Activated CD4-positive, alpha-beta T cell treated with anti-CD3 and anti-CD28 coated beads, Interleukin-2, amount 10 ng/mL, durations not matched to agents 7 days and 5 days (primary cell): ENCODE measurements around the gene PLCB2. TPM values are rescaled to one million over a fixed set of nuclear protein-coding genes. Genes with fewer than 3 reads are reported as not detected.

Source experiments
- CTCF ChIA-PET: fragments of 350-600 bp; sonication (Branson Sonifier 250); formaldehyde crosslinking; loops from one replicate; lab custom pipeline; 2021; ENCODE audit warnings: antibody characterized with exemption; lab: Charles Lee
- POLR2A ChIA-PET: fragments of 350-600 bp; sonication (Branson Sonifier 250); formaldehyde crosslinking; loops from one replicate; lab custom pipeline; 2021; ENCODE audit warnings: antibody characterized with exemption; lab: Charles Lee
- DNase-seq: peaks from one replicate; pipeline ENCODE4 v3.0.0-alpha.2; 2020
- H3K27ac Mint-ChIP-seq: one replicate; pipeline ENCODE4 v1.8.0; 2021; ENCODE audit warnings: mild to moderate bottlenecking, moderate library complexity, mixed read lengths
- H3K27me3 Mint-ChIP-seq: one replicate; pipeline ENCODE4 v1.8.0; 2021; ENCODE audit warnings: mixed read lengths
- H3K36me3 Mint-ChIP-seq: one replicate; pipeline ENCODE4 v1.8.0; 2021; ENCODE audit warnings: low read depth, mixed read lengths
- H3K4me1 Mint-ChIP-seq: one replicate; pipeline ENCODE4 v1.8.0; 2021; ENCODE audit warnings: mixed read lengths
- H3K4me3 Mint-ChIP-seq: one replicate; pipeline ENCODE4 v1.8.0; 2021; ENCODE audit warnings: mild to moderate bottlenecking, moderate library complexity, mixed read lengths
- H3K9me3 Mint-ChIP-seq: one replicate; pipeline ENCODE4 v1.8.0; 2021; ENCODE audit warnings: mixed read lengths
- total RNA-seq, 2 experiments: library from RNA; stranded (reverse); gene quantifications; one replicate each; pipeline ENCODE4 v1.2.3, GENCODE V29; 2021

The PLCB2 gene
- total RNA-seq, 2 experiments from 2014 or later, result 195 to 196 TPM

DNA sequence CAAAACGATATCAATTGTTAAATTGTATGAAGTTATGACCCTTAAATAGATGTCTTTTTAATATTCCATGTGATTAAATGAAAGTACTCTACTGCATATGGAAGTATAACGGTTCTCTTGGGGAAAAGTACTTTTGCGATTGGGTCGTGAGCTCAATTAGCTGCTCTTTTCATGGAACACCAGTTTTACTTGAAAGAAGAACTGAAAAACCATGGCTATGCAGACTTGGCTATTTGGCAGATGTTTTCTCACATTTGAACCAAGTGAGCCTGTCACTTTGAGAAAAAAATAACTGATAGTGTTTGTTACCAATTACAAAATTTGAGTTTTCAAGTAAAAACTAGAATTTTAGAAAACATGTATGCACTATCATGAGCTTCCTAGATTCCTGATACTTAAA is 9.8 kb upstream of the PLCB2 start:
- no peak for DNase-seq
- Mint-ChIP-seq H3K4me3 (no peak overlapping the region), H3K27ac (no peak overlapping the region), H3K4me1 (peaks cover 19% of the 10 kb centered on the region), H3K36me3 (no peaks in the 10 kb centered on the region), H3K27me3 (peaks cover 24% of the 10 kb centered on the region), H3K9me3 (no peaks in the 10 kb centered on the region)
- POLR2A ChIA-PET, result no interaction called here
- CTCF ChIA-PET, result interaction anchor here (0.5 to 8.2 kb wide), 2 partner anchors 7 to 108 kb away, joined by 3 to 93 read pairs; partner anchors contain the start of gene PLCB2

GRCh38 chr15:40316931-40317330 is 9.2 kb upstream of the PLCB2 start:
- POLR2A ChIA-PET, result no interaction called here
- CTCF ChIA-PET, result interaction anchor here (0.5 to 8.2 kb wide), 5 partner anchors 6 to 109 kb away, joined by 3 to 93 read pairs (median 3); partner anchors contain the start of gene PLCB2
- peaks cover 26% of the 10 kb centered on the region for H3K27me3 Mint-ChIP-seq
- no peak for DNase-seq
- H3K36me3 Mint-ChIP-seq, result no peaks in the 10 kb centered on the region
- peaks cover 14% of the 10 kb centered on the region for H3K4me1 Mint-ChIP-seq
- H3K4me3 Mint-ChIP-seq, result no peak overlapping the region
- H3K9me3 Mint-ChIP-seq, result no peaks in the 10 kb centered on the region
- no peak overlapping the region for H3K27ac Mint-ChIP-seq

DNA sequence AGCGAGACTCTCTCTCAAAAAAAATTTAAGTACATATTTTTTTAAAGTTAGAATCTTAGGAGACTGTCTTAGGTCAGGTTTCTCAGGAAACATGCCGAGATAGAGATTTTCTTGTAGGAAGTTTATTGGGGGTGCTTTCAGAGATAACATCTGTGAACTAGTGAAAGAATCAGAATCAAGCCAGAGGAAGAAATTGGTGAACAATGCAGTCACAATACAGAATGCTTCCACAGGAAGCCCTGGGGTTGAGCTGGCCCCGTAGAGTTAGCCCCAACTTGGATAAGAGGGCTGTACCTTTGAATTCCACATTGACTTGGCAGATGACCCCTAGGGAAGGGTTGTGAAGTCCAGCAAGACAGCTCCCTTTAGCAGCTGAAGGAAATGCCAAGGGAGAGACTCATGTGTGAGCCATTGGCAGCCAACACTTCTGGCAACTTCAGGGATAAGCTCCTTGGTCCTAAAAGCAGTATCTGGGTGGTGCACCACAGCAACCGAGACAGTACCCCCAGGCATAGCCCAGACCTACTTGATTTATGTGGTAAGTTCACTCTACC is 7.1 kb upstream of the PLCB2 start:
- Mint-ChIP-seq H3K27ac (no peak overlapping the region), H3K36me3 (no peaks in the 10 kb centered on the region), H3K4me1 (peaks cover 9% of the 10 kb centered on the region), H3K27me3 (peaks cover 25% of the 10 kb centered on the region), H3K4me3 (no peak overlapping the region), H3K9me3 (no peaks in the 10 kb centered on the region)
- ChIA-PET POLR2A (no interaction called here), CTCF (interaction anchor here (1.1 to 9.5 kb wide), 7 partner anchors 5 to 40 kb away, joined by 3 to 93 read pairs (median 3); partner anchors contain the start of gene INAFM2)
- DNase-seq, result no peak

DNA sequence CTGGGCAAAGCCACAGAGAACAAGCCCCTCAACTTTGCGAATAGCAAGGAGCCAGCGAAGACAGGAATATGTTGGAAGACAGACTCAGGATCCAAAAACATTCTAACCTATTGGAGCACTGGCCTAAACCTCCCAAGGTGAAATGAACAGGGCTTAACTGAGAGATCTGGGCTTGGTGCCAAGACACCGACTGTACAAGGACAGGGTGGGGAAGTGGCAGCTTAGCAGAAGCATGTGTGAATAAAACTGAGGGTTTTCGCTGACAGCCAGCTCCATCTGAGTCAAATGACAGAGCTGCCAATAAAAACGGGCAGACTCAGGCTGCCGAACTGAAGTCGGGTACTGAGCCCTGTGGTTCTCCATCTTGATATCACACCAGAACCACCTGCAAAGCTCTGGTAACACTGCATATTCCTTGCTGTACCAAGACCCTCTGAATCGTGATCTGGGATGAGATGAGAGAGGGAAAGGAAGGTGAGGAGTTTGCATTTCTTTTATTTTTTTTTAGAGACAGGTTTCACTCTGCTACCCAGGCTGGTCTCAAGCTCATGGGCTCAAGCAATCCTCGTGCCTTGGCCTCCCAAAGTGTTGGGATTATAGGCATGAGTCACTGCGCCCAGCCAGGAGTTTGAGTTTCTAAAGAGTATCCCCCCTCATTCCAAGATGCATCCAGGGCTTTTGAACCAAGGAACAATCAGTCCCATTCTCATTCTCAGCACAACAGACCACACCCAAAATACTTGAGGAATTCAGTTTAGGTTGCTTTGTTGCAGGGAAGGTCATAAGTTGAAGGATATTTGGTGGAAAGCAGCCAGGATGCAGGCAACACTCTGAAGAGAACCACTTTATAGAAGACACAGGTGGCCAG is 6.0 kb upstream of the PLCB2 start:
- H3K27me3 Mint-ChIP-seq, result peaks cover 24% of the 10 kb centered on the region
- H3K9me3 Mint-ChIP-seq, result no peaks in the 10 kb centered on the region
- H3K4me3 Mint-ChIP-seq, result no peak overlapping the region
- ChIA-PET POLR2A (no interaction called here), CTCF (interaction anchor here (0.6 to 9.5 kb wide), 5 partner anchors 6 to 36 kb away, joined by 3 to 93 read pairs (median 5); partner anchors contain the start of gene INAFM2)
- H3K27ac Mint-ChIP-seq, result peak overlapping the region; percentile 65
- no peaks in the 10 kb centered on the region for H3K36me3 Mint-ChIP-seq
- peak; percentile 23 for DNase-seq
- H3K4me1 Mint-ChIP-seq, result peaks cover 20% of the 10 kb centered on the region

GRCh38 chr15:40312370-40313158 is 4.8 kb upstream of the PLCB2 start:
- no peaks in the 10 kb centered on the region for H3K9me3 Mint-ChIP-seq
- ChIA-PET CTCF (interaction anchor here (0.9 to 9.5 kb wide), 6 partner anchors 7 to 34 kb away, joined by 3 to 93 read pairs (median 48); partner anchors contain the start of genes ANKRD63 and INAFM2), POLR2A (no interaction called here)
- DNase-seq, result no peak
- H3K27me3 Mint-ChIP-seq, result peaks cover 24% of the 10 kb centered on the region
- peaks cover 23% of the 10 kb centered on the region for H3K4me1 Mint-ChIP-seq
- H3K36me3 Mint-ChIP-seq, result no peaks in the 10 kb centered on the region
- H3K4me3 Mint-ChIP-seq, result no peak overlapping the region
- H3K27ac Mint-ChIP-seq, result peak overlapping the region; percentile 44

DNA sequence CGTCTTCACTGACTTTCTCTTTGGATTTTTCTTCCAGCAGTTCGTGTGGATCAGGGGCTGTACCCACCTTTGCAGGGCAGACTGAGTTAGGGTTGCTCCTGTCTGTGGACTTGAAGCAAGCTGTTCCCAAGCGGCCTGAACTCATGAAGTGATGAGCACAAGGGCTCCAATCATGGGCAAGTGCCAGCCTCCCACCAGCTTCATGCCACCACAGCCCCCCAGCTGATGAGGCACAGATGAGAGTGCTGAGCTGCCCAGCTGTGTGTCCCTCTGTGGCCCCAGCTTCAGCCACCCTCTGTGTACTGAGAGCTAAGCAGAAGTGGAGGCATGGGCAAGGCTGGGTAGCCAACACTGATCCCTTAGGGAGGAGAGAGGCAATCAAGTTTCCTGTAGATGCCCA is 3.3 kb upstream of the PLCB2 start:
- ChIA-PET CTCF (interaction anchor here (1.0 to 9.5 kb wide), 10 partner anchors 9 to 111 kb away, joined by 3 to 93 read pairs (median 26); partner anchors contain the start of genes ANKRD63 and INAFM2), POLR2A (no interaction called here)
- Mint-ChIP-seq H3K36me3 (peaks cover 3% of the 10 kb centered on the region), H3K27me3 (peaks cover 13% of the 10 kb centered on the region), H3K4me3 (no peak overlapping the region), H3K27ac (no peak overlapping the region), H3K4me1 (peaks cover 30% of the 10 kb centered on the region), H3K9me3 (no peaks in the 10 kb centered on the region)
- no peak for DNase-seq

DNA sequence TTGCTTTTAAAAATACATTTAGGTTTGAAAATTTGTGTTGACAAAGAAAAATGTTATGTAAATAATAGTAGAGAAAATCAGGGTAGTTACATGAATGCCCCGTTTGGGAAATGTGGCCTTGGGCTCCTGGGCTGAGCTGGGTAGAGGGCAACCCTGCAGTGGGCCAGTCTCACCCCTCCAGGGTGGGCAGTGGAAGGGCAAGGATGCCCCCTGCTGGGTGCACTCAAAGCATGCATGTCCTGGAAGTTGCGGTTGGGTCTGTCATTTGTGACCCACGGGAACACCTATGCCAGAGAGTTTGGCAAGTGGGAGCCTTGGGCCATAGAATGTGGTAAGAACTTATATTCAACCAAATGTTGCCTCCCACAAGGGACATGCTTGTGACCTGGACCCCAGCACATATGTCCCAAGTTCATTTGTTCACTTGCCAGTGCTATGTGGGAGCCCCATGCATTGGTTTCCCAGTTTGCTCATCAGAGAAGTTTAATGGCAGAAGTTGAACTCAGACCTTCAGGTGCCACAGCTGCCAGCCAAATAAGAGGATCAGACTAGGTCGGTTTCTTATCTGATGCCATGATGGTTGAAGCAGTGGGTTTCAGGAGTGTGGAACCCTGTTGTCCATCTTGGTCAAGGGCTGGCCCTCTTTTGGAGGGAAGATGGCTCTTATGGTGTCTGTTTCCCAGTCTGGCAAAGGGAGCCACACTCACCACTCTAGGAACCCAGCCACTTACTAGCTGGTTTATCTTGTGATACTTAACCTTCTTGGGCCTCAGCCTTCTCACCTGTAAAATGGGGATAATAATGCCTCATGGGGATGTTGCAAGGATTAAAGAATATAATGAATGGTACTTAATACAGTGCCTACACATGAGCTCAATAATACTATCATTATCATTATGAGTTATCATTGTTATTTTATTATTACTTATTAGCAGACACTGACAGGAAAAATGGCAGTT is 2.5 kb upstream of the PLCB2 start:
- H3K9me3 Mint-ChIP-seq, result no peaks in the 10 kb centered on the region
- peaks cover 38% of the 10 kb centered on the region for H3K4me1 Mint-ChIP-seq
- H3K4me3 Mint-ChIP-seq, result peak overlapping the region; percentile 66
- H3K27ac Mint-ChIP-seq, result peak overlapping the region; percentile 98
- H3K27me3 Mint-ChIP-seq, result peaks cover 13% of the 10 kb centered on the region
- ChIA-PET CTCF (interaction anchor here (0.9 to 9.5 kb wide), 17 partner anchors 10 to 523 kb away, joined by 3 to 93 read pairs (median 4); partner anchors contain the start of genes ANKRD63, BAHD1 and INAFM2), POLR2A (no interaction called here)
- DNase-seq, result peak; percentile 73
- peaks cover 3% of the 10 kb centered on the region for H3K36me3 Mint-ChIP-seq

DNA sequence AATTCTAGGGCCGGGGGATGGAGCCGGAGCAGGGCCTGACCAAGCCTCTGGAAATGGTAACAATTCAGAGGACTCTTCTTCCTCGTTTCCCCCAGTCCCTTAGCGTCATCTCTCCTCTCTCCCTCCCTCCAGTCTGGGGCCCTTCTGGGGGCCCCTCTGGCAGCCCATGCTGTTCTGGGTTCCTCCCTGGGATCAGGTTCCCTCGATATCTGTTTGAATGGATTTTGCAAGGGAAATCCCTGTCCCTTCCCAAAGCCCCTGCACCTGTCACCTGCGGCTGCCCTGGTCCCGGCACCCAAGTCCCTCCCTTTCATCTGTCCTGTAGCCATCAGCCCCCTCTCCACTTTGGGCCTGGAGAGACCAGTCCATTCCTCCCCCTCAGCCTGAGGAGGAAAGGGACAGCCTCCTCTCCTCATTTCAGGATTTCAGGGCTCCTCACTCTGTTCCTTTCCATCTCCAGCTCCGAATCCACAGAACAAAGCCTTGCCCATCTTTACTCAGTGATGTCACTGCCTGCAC is 1.7 kb upstream of the PLCB2 start:
- DNase-seq, result no peak
- peak overlapping the region; percentile 99 for H3K4me3 Mint-ChIP-seq
- peak overlapping the region; percentile 98 for H3K27ac Mint-ChIP-seq
- H3K4me1 Mint-ChIP-seq, result peaks cover 43% of the 10 kb centered on the region
- CTCF ChIA-PET, result interaction anchor here (0.9 to 9.5 kb wide), 15 partner anchors 11 to 522 kb away, joined by 3 to 93 read pairs (median 3); partner anchors contain the start of genes ANKRD63, BAHD1, INAFM2 and KNSTRN
- H3K9me3 Mint-ChIP-seq, result no peaks in the 10 kb centered on the region
- POLR2A ChIA-PET, result interaction anchor here (1.4 kb wide), 1 partner anchor 29 kb away, joined by 4 read pairs; no protein-coding TSS in a partner anchor
- H3K27me3 Mint-ChIP-seq, result peaks cover 13% of the 10 kb centered on the region
- peaks cover 4% of the 10 kb centered on the region for H3K36me3 Mint-ChIP-seq

DNA sequence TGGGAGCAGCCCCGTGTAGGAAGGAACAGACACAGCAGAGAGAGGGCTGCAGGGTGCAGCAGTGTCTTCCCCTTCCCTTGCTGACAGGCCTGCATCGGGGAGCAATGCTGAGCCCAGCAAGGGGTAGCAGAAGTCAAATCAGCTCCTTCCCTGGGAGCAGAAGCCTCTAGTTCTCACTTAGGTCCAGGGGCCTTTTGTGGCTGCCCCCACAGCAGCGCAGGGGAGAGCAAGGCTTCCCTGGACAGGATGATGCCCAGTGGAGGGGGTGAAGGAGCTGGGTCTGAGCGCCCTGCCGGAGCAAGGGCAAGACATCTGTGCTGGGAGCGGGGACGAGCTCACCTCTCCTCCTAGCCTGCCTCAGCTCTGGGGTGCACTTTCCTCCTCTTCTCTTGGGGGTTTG is 827 bp downstream of the PLCB2 start:
- Mint-ChIP-seq H3K9me3 (no peaks in the 10 kb centered on the region), H3K27me3 (peaks cover 4% of the 10 kb centered on the region), H3K36me3 (peaks cover 26% of the 10 kb centered on the region), H3K27ac (peak overlapping the region; percentile 98), H3K4me1 (peaks cover 42% of the 10 kb centered on the region), H3K4me3 (peak overlapping the region; percentile 99)
- CTCF ChIA-PET, result interaction anchor here (1.0 to 9.5 kb wide), 15 partner anchors 11 to 145 kb away, joined by 3 to 93 read pairs (median 9); partner anchors contain the start of genes ANKRD63 and INAFM2
- peak; percentile 25 for DNase-seq
- POLR2A ChIA-PET, result interaction anchor here (0.6 to 0.8 kb wide), 2 partner anchors 13 to 103 kb away, joined by 3 to 7 read pairs; no protein-coding TSS in a partner anchor

DNA sequence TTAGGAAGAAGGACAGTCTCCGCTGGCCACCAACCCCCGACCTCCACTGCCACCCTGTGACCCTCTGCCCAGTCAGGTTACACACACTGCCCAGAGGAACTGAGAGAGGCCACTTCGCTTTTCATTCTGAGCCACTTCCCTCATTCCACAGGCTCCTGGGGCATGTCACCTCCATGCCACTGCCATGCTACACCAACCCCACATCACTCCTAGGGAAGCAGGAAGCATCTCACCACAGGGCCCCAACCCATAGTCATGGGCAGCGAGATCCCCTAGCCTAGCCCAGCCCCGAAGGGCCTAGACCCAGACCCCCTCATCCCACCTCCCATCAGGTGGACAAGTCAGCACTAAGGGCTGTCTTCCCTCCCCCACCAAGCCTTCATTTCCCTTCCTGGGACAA is 1.4 kb downstream of the PLCB2 start:
- peaks cover 42% of the 10 kb centered on the region for H3K4me1 Mint-ChIP-seq
- peaks cover 31% of the 10 kb centered on the region for H3K36me3 Mint-ChIP-seq
- peaks cover 2% of the 10 kb centered on the region for H3K27me3 Mint-ChIP-seq

DNA sequence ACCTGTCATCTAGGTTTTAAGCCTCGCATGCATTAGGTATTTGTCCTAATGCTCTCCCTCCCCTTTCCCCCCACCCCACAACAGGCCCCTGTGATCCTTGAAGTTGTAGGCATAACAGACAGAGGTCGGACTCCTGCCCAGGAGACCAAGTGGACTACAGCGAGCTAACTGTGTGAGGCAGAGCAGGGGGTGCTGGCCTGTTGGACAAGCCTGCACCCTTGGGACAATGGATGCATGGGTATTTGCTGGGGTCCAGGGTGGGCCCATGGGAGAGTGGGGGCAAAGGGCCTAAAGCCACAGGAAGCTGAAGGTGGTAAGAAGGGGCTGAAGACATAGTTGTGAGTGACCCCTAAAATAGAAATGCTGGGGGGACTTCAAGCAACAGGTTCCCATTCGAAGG is 2.5 kb downstream of the PLCB2 start:
- DNase-seq, result no peak
- Mint-ChIP-seq H3K27ac (no peak overlapping the region), H3K9me3 (no peaks in the 10 kb centered on the region), H3K4me1 (peaks cover 44% of the 10 kb centered on the region), H3K36me3 (peaks cover 41% of the 10 kb centered on the region), H3K27me3 (no peaks in the 10 kb centered on the region), H3K4me3 (no peak overlapping the region)
- CTCF ChIA-PET, result interaction anchor here (0.9 to 6.3 kb wide), 6 partner anchors 22 to 50 kb away, joined by 3 to 50 read pairs (median 7); partner anchors contain the start of gene ANKRD63
- POLR2A ChIA-PET, result no interaction called here

More for the DNA sequence above, 1.4 kb downstream of the PLCB2 start:
- Mint-ChIP-seq H3K27ac (peak overlapping the region; percentile 98), H3K4me3 (peak overlapping the region; percentile 99), H3K9me3 (no peaks in the 10 kb centered on the region)
- DNase-seq, result no peak
- CTCF ChIA-PET, result interaction anchor here (1.0 to 9.5 kb wide), 11 partner anchors 10 to 116 kb away, joined by 3 to 93 read pairs (median 14); partner anchors contain the start of genes ANKRD63 and INAFM2
- POLR2A ChIA-PET, result no interaction called here
